Subcutaneous abdominal adipose tissue (tissue), 5 donors: ENCODE data around the gene TCEA2.

Source experiments
- H3K27ac ChIP-seq: one replicate; pipeline ENCODE4 v1.7.0; 2013; ENCODE audit warnings: low read depth, mild to moderate bottlenecking, inconsistent platforms, low read length, moderate library complexity
- H3K27me3 ChIP-seq, 5 donors: one replicate each; pipeline ENCODE4 v1.7.0; 2013; ENCODE audit warnings: low read length in 5 of 5, inconsistent platforms in 1 of 5; ENCODE audit not compliant: control insufficient read depth in 5 of 5, insufficient read depth in 4 of 5
- H3K36me3 ChIP-seq, 5 donors: one replicate each; pipeline ENCODE4 v1.7.0; 2013; ENCODE audit warnings: low read length in 5 of 5; ENCODE audit not compliant: control insufficient read depth in 5 of 5, insufficient read depth in 5 of 5
- H3K4me1 ChIP-seq, 5 donors: one replicate each; pipeline ENCODE4 v1.7.0; 2013; ENCODE audit warnings: low read length in 5 of 5, mild to moderate bottlenecking in 3 of 5, moderate library complexity in 1 of 5; ENCODE audit not compliant: control insufficient read depth in 5 of 5, insufficient read depth in 5 of 5
- H3K4me3 ChIP-seq, 5 donors: one replicate each; pipeline ENCODE4 v1.7.0; 2013; ENCODE audit warnings: low read length in 5 of 5, low read depth in 1 of 5
- H3K9ac ChIP-seq, 5 donors: one replicate each; pipeline ENCODE4 v1.7.0; 2013; ENCODE audit warnings: low read length in 5 of 5, mild to moderate bottlenecking in 4 of 5, moderate library complexity in 3 of 5
- H3K9me3 ChIP-seq, 5 donors: one replicate each; pipeline ENCODE4 v1.7.0; 2013; ENCODE audit warnings: low read length in 5 of 5; ENCODE audit not compliant: control insufficient read depth in 5 of 5
- donor health status: healthy.
- donor health status: healthy.
- donor health status: healthy.
- donor health status: healthy.
- donor health status: healthy.

TCEA2 gene

GRCh38 chr20:64036346-64037198, 26.4 kb upstream of the TCEA2 start:
- Histone ChIP-seq H3K4me1 (peaks cover 3 to 50% (median 36%) of the 10 kb centered on the region in 5 donors), H3K27ac (no peak overlapping the region), H3K9ac (no peak overlapping the region), H3K27me3 (peaks cover 18 to 40% (median 34%) of the 10 kb centered on the region in 5 donors), H3K4me3 (no peak overlapping the region), H3K9me3 (no peaks in the 10 kb centered on the region), H3K36me3 (peaks cover 0 to 38% (median 34%) of the 10 kb centered on the region in 5 donors)

- Histone ChIP-seq H3K4me3 (no peak overlapping the region), H3K27me3 (peaks cover 18 to 45% (median 37%) of the 10 kb centered on the region in 5 donors), H3K9ac (no peak overlapping the region), H3K36me3 (peaks cover 0 to 32% (median 28%) of the 10 kb centered on the region in 5 donors), H3K27ac (no peak overlapping the region), H3K9me3 (no peaks in the 10 kb centered on the region), H3K4me1 (peaks cover 3 to 54% (median 41%) of the 10 kb centered on the region in 5 donors)
Observed at GRCh38 chr20:64037199-64037497, 25.9 kb upstream of the TCEA2 start.

- peaks cover 21 to 48% (median 37%) of the 10 kb centered on the region in 5 donors for H3K27me3 ChIP-seq
- H3K9me3 ChIP-seq, result no peaks in the 10 kb centered on the region
- no peak overlapping the region for H3K27ac ChIP-seq
- H3K9ac ChIP-seq, result no peak overlapping the region
- H3K4me3 ChIP-seq, result peak overlapping the region in 1 of 5 donors; percentile 58
- H3K36me3 ChIP-seq, result peaks cover 0 to 27% (median 23%) of the 10 kb centered on the region in 5 donors
- peaks cover 3 to 58% (median 44%) of the 10 kb centered on the region in 5 donors for H3K4me1 ChIP-seq
Observed at GRCh38 chr20:64037498-64038213, 25.3 kb upstream of the TCEA2 start.

DNA sequence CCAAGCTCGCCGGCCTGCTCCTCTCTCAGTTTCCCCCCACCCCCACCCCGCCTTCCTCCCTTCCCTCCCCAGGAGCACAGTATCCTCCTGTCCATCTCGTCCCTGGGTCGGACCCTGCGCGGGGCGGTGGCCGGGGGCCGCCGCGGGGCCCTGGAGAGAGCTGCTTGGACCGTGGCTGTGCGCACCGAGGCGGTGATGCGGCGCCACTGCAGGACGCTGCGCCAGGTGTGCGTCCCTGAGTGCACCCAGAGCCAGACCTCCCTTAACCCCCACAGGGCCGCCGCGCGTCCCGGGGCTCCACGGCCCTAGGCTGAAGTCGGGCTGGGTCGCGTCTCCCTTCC, 24.8 kb upstream of the TCEA2 start:
- Histone ChIP-seq H3K4me3 (peak overlapping the region in 3 of 5 donors; percentile 58 to 68 (median 65)), H3K27me3 (peaks cover 21 to 48% (median 37%) of the 10 kb centered on the region in 5 donors), H3K9me3 (no peaks in the 10 kb centered on the region), H3K9ac (no peak overlapping the region), H3K36me3 (peaks cover 0 to 22% (median 18%) of the 10 kb centered on the region in 5 donors), H3K4me1 (peaks cover 3 to 58% (median 44%) of the 10 kb centered on the region in 5 donors), H3K27ac (no peak overlapping the region)

- H3K4me3 ChIP-seq, result peak overlapping the region in 4 of 5 donors; percentile 47 to 68 (median 62)
- H3K27ac ChIP-seq, result no peak overlapping the region
- H3K4me1 ChIP-seq, result peaks cover 3 to 62% (median 44%) of the 10 kb centered on the region in 5 donors
- peak overlapping the region in 3 of 5 donors; percentile 8 to 25 (median 20) for H3K9ac ChIP-seq
- H3K9me3 ChIP-seq, result no peaks in the 10 kb centered on the region
- H3K27me3 ChIP-seq, result peaks cover 21 to 48% (median 37%) of the 10 kb centered on the region in 5 donors
- peaks cover 0 to 17% (median 14%) of the 10 kb centered on the region in 5 donors for H3K36me3 ChIP-seq
Observed at GRCh38 chr20:64038565-64039292, 24.3 kb upstream of the TCEA2 start.

DNA sequence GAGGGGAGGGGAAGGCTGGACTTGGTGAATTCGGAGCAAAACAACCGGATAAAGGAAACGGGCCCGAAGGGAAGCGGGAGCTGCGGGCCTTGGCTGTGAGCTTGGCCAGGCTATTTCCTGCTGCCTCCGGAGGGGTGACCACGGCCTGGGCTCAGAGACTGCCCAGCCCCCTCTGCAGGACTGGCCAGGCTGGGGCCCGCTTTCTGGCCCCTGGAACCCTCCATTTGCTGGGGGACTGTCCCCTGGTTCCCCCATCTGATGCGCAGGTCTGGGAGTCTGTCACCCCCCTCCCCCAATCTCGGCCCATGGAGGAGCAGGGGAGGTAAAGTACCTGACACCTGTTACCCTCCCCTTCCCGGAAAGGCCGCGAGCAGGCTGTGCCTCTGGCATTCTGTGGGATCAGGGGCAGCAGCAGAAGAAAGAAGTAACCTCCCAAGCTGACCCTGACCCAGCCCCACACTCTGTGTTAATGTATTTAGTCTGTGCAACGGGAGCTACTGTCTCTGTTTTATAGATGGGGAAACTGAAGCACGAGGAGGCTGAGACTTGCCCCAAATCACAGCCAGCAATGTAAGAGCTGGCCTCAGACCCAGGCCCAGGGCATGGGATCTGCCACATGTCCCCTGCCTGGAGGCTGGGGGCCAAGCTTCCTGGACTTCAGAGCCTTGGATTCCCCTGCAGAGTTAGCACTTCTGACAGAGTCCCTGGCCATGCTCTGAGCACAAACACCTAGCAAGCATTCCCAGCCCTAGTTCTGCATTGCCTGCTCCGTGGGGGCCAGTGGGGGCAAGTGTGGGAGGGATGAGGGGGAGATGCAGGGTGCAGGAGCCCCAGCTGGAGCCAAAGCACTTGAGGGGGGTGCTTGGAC, 23.5 kb upstream of the TCEA2 start:
- Histone ChIP-seq H3K4me3 (peak overlapping the region in 4 of 5 donors; percentile 47 to 68 (median 62)), H3K27ac (peak overlapping the region; percentile 65), H3K4me1 (peaks cover 3 to 69% (median 46%) of the 10 kb centered on the region in 5 donors), H3K36me3 (peaks cover 0 to 9% (median 7%) of the 10 kb centered on the region in 5 donors), H3K27me3 (peaks cover 21 to 48% (median 37%) of the 10 kb centered on the region in 5 donors), H3K9me3 (no peaks in the 10 kb centered on the region), H3K9ac (peak overlapping the region in 2 of 5 donors; percentile 25 to 30)

DNA sequence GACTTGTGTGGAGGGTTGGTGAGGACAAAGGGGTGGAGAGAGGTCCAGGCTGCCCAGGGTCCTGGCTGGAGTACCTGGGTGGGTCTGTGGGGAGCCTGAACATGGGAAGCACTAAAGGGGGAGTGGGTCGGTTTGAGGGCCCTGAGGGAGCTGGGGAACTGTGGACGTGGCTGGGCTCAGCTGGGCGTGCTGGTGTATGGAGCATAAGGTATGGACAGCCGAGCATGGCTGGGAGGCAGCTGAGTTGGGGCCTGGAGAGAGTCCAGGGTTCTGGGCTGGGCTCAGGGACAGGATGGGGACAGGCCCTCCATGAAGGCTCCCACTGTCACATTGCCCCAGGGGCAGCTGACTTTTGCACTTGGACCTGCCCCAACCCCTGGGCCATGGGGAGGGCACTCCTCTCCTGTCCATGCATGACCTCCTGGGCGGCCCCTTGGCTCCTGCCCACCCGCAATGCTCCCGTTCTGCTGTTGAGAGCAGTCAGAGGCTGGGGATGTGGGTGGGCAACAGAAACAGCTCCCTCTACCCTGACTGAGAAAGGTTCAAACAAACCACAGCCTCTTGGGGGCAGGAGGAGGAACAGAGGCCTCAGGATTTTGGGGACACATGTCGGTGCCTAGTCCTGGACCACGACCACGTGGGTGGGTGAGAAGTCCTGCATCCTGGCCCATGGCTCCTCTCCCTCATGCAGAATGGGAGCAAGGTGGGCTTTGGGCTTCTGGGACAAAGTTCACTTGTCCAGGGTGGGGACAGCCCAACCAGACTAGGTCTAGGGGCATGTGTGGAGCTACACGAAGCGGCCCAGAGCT, 22.6 kb upstream of the TCEA2 start:
- peaks cover 28 to 48% (median 40%) of the 10 kb centered on the region in 5 donors for H3K27me3 ChIP-seq
- H3K9ac ChIP-seq, result no peak overlapping the region
- peak overlapping the region; percentile 65 for H3K27ac ChIP-seq

DNA sequence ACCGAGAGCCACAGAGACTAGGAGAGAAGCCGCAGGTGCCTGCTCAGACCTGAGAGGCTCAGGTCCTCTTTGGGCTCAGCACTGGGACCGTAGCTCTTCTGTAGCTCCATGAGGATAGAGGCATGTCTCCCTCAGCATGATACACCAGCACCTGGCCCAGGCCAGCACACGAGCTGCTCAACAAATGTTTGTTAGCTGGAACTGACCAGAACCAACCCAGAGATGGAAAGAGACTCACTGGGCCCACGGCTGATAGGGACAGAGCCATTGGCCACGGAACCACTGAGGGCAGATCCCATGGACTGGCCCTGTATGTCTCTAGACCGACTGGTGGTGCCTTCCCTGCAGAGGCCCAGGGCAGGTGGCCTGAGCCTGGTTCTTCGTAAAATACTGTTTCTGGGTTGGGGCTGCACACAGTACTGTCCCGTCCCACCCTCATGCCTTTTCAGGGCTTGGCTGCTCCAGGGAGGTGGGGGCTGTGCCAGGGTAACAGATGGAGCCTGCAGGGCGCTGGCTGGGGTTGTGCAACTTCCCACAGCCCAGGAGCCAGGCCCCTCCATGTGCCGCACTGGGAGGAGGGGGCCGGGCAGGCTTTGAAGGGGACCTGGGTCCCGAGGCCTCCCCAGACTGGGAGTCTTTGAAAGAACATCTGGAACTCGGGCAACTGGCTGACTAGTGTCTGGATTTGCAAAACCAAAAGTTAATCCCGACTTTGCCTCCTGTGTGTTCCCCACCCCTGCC, 21.8 kb upstream of the TCEA2 start:
- H3K9ac ChIP-seq, result peak overlapping the region in 1 of 5 donors; percentile 23
- H3K4me1 ChIP-seq, result peaks cover 3 to 82% (median 46%) of the 10 kb centered on the region in 5 donors
- H3K9me3 ChIP-seq, result no peaks in the 10 kb centered on the region
- H3K27me3 ChIP-seq, result peaks cover 30 to 53% (median 46%) of the 10 kb centered on the region in 5 donors
- H3K4me3 ChIP-seq, result peak overlapping the region in 1 of 5 donors; percentile 60
- H3K36me3 ChIP-seq, result peaks cover 0 to 5% (median 0%) of the 10 kb centered on the region in 5 donors
- H3K27ac ChIP-seq, result peak overlapping the region; percentile 65

More for the DNA sequence above, 22.6 kb upstream of the TCEA2 start:
- Histone ChIP-seq H3K4me3 (peak overlapping the region in 1 of 5 donors; percentile 58), H3K4me1 (peaks cover 3 to 78% (median 48%) of the 10 kb centered on the region in 5 donors), H3K36me3 (peaks cover 0 to under 1% (median 0%) of the 10 kb centered on the region in 5 donors), H3K9me3 (no peaks in the 10 kb centered on the region)
